G401.6 (cell line): ENCODE data around the gene RUFY1.
"Not testable (repeated sequence)": the region's sequence is repeated elsewhere in the genome, so short reads cannot be mapped to it uniquely, and the experiment has no call there.

Experiments
- FAIRE-seq: peaks from 2 replicates; lab custom pipeline; 2012; peaks lifted over from hg19 to GRCh38; lab: Jason Lieb, UNC

Gene RUFY1

GRCh38 chr5:179536676-179537075, 13.7 kb upstream of the RUFY1 start:
- no peak for FAIRE-seq

GRCh38 chr5:179542170-179542569, 8.2 kb upstream of the RUFY1 start:
- no peak for FAIRE-seq

- not testable (repeated sequence) for FAIRE-seq
These were observed 7.1 kb upstream of the RUFY1 start for GRCh38 chr5:179543275-179543674.

- FAIRE-seq, result no peak
These were observed 2.7 kb downstream of the RUFY1 start for GRCh38 chr5:179553006-179553405.

GRCh38 chr5:179553875-179554274, 3.5 kb downstream of the RUFY1 start:
- no peak for FAIRE-seq

- no peak for FAIRE-seq
These were observed 4.6 kb downstream of the RUFY1 start for GRCh38 chr5:179554981-179555380.

- FAIRE-seq, result not testable (repeated sequence)
These were observed 8.0 kb downstream of the RUFY1 start for GRCh38 chr5:179558261-179558799.

- no peak for FAIRE-seq
These were observed 8.6 kb downstream of the RUFY1 start for GRCh38 chr5:179558932-179559283.

GRCh38 chr5:179559284-179560252, 9.2 kb downstream of the RUFY1 start:
- no peak for FAIRE-seq

- no peak for FAIRE-seq
These were observed 14.2 kb downstream of the RUFY1 start for GRCh38 chr5:179564526-179564925.

GRCh38 chr5:179568721-179569120, 18.4 kb downstream of the RUFY1 start:
- FAIRE-seq, result no peak

GRCh38 chr5:179572386-179572785, 22.0 kb downstream of the RUFY1 start:
- FAIRE-seq, result no peak

- no peak for FAIRE-seq
These were observed 27.1 kb downstream of the RUFY1 start for GRCh38 chr5:179577286-179577960.

- FAIRE-seq, result no peak
These were observed 35.6 kb downstream of the RUFY1 start for GRCh38 chr5:179585941-179586401.

- FAIRE-seq, result no peak
These were observed 37.8 kb downstream of the RUFY1 start for GRCh38 chr5:179588166-179588565.

- FAIRE-seq, result no peak
These were observed 45.6 kb downstream of the RUFY1 start for GRCh38 chr5:179595916-179596315.

- no peak for FAIRE-seq
These were observed 46.1 kb downstream of the RUFY1 start for GRCh38 chr5:179596421-179596820.

- no peak for FAIRE-seq
These were observed 48.7 kb downstream of the RUFY1 start for GRCh38 chr5:179599100-179599499.

- no peak for FAIRE-seq
These were observed 49.2 kb downstream of the RUFY1 start for GRCh38 chr5:179599566-179599965.

- FAIRE-seq, result no peak
These were observed 49.6 kb downstream of the RUFY1 start for GRCh38 chr5:179599973-179600372.

GRCh38 chr5:179601871-179602625, 51.7 kb downstream of the RUFY1 start:
- no peak for FAIRE-seq

- FAIRE-seq, result no peak
These were observed 53.0 kb downstream of the RUFY1 start for GRCh38 chr5:179603308-179603707.
